ENCODE results near the gene RBM38.
"Not testable (repeated sequence)": the region's sequence is repeated elsewhere in the genome, so short reads cannot be mapped to it uniquely, and the experiment has no call there.

DNA sequence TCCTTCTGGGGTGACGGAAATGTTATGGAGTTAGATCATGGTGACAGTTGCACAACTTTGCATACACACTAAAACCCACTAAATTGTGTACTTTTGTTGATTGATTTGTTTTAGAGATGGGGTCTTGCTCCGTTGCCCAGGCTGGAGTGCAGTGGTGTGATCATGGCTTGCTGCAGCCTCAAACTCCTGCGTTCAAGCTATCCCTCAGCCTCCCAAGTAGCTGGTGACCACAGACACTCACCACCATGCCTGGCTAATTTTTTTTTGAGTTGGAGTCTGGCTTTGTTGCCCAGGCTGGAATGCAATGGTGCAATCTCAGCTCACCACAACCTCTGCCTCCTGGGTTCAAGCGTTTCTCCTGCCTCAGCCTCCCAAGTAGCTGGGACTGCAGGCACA lies 39.0 kb downstream of the RBM38 start:
- TF ChIP-seq, protein P1, sequence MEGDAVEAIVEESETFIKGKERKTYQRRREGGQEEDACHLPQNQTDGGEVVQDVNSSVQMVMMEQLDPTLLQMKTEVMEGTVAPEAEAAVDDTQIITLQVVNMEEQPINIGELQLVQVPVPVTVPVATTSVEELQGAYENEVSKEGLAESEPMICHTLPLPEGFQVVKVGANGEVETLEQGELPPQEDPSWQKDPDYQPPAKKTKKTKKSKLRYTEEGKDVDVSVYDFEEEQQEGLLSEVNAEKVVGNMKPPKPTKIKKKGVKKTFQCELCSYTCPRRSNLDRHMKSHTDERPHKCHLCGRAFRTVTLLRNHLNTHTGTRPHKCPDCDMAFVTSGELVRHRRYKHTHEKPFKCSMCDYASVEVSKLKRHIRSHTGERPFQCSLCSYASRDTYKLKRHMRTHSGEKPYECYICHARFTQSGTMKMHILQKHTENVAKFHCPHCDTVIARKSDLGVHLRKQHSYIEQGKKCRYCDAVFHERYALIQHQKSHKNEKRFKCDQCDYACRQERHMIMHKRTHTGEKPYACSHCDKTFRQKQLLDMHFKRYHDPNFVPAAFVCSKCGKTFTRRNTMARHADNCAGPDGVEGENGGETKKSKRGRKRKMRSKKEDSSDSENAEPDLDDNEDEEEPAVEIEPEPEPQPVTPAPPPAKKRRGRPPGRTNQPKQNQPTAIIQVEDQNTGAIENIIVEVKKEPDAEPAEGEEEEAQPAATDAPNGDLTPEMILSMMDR (IDR thresholded peaks at IDR 0.05), result not testable (repeated sequence)
- not testable (repeated sequence) for TF ChIP-seq POLR2A (IDR thresholded peaks at IDR 0.05)

All from thyroid gland (tissue), 4 donors.